IMR-90 (cell line): ENCODE data around the gene EPB41L2. TPM values are rescaled to one million over a fixed set of nuclear protein-coding genes. Genes with fewer than 3 reads are reported as not detected.
A peak's percentile ranks its signal among the peaks of the same experiment; 100 is the strongest.

ENCODE experiments used
- ATAC-seq: fragments of 200-7000 bp; cut with Tn5 transposase; 2 replicates; pipeline ENCODE4 v1.9.1; 2020; ENCODE audit warnings: low read depth, mild to moderate bottlenecking, moderate library complexity
- BruUV-seq: library from RNA; stranded (reverse); fragments of 400-500 nt; replicated peaks from 2 replicates; lab custom pipeline; 2021; lab: Mats Ljungman, UMichigan
- CTCF ChIA-PET: fragments of 300-600 bp; formaldehyde crosslinking; extraction: SDS; loops from one replicate; lab custom pipeline; 2021; ENCODE audit warnings: antibody characterized with exemption; lab: Yijun Ruan, JAX
- POLR2A ChIA-PET: fragments of 300-600 bp; sonication (Branson Sonifier 250); formaldehyde crosslinking; loops from one replicate; lab custom pipeline; 2022; ENCODE audit warnings: antibody characterized with exemption; ENCODE audit not compliant: unreplicated experiment; lab: Charles Lee
- DNase-seq: peaks from one replicate; pipeline ENCODE4 v3.0.0; 2013
- H2AFZ ChIP-seq: replicated peaks from 2 replicates; pipeline ENCODE3; 2013; ENCODE audit warnings: low read length, mild to moderate bottlenecking; ENCODE audit not compliant: poor library complexity
- H2AK5ac ChIP-seq: 2 replicates; pipeline ENCODE4 v1.6.1; 2013; ENCODE audit warnings: low read depth, low read length, inconsistent platforms
- H2AK9ac ChIP-seq: replicated peaks from 2 replicates; pipeline ENCODE3; 2013; ENCODE audit warnings: mild to moderate bottlenecking, low read depth, low read length, moderate library complexity; ENCODE audit not compliant: poor library complexity
- H2BK120ac ChIP-seq: 2 replicates; pipeline ENCODE4 v1.6.1; 2013; ENCODE audit warnings: low read depth, low read length, inconsistent platforms
- H2BK15ac ChIP-seq: 3 replicates; pipeline ENCODE4 v1.6.1; 2013; ENCODE audit warnings: low read depth, low read length, inconsistent platforms
- H2BK20ac ChIP-seq: 2 replicates; pipeline ENCODE4 v1.6.1; 2013; ENCODE audit warnings: low read depth, mild to moderate bottlenecking, inconsistent platforms, low read length, moderate library complexity
- H2BK5ac ChIP-seq: 2 replicates; pipeline ENCODE4 v1.6.1; 2013; ENCODE audit warnings: mild to moderate bottlenecking, low read depth, low read length, inconsistent platforms; ENCODE audit not compliant: poor library complexity, severe bottlenecking
- H3K14ac ChIP-seq: replicated peaks from 2 replicates; pipeline ENCODE4 v1.6.1; 2013; ENCODE audit warnings: low read depth, low read length, inconsistent platforms
- H3K18ac ChIP-seq: 2 replicates; pipeline ENCODE4 v1.6.1; 2013; ENCODE audit warnings: low read depth, low read length, control low read depth
- H3K23ac ChIP-seq: 2 replicates; pipeline ENCODE4 v1.6.1; 2013; ENCODE audit warnings: low read depth, low read length, inconsistent platforms
- H3K27ac ChIP-seq: 2 replicates; pipeline ENCODE4 v1.5.1; 2013; ENCODE audit warnings: mild to moderate bottlenecking, control low read depth, low read length; ENCODE audit not compliant: insufficient read depth
- H3K27me3 ChIP-seq: 2 replicates; pipeline ENCODE4 v1.6.1; 2013; ENCODE audit warnings: low read length; ENCODE audit not compliant: control insufficient read depth, insufficient read depth
- H3K36me3 ChIP-seq: 2 replicates; pipeline ENCODE4 v1.6.1; 2013; ENCODE audit warnings: low read length, mixed read lengths; ENCODE audit not compliant: control insufficient read depth, insufficient read depth
- H3K4ac ChIP-seq: 2 replicates; pipeline ENCODE4 v1.6.1; 2013; ENCODE audit warnings: low read depth, low read length, inconsistent platforms
- H3K4me1 ChIP-seq: 2 replicates; pipeline ENCODE4 v1.6.1; 2013; ENCODE audit warnings: low read length, mixed read lengths; ENCODE audit not compliant: control insufficient read depth, insufficient read depth
- H3K4me2 ChIP-seq: 2 replicates; pipeline ENCODE4 v1.6.1; 2013; ENCODE audit warnings: low read depth, mild to moderate bottlenecking, control low read depth, low read length, moderate library complexity
- H3K4me3 ChIP-seq: 2 replicates; pipeline ENCODE4 v1.5.1; 2013; ENCODE audit warnings: low read depth, mild to moderate bottlenecking, control low read depth, low read length, moderate library complexity; ENCODE audit not compliant: insufficient read depth
- H3K56ac ChIP-seq: 2 replicates; pipeline ENCODE4 v1.6.1; 2013; ENCODE audit warnings: low read length, inconsistent platforms; ENCODE audit not compliant: insufficient read depth; ENCODE audit errors: extremely low read depth
- H3K79me1 ChIP-seq, 2 experiments: 2 replicates each; pipeline ENCODE4 v1.6.1; 2013; ENCODE audit warnings: low read length in 2 of 2, inconsistent platforms in 1 of 2, low read depth in 1 of 2
- H3K9ac ChIP-seq: 2 replicates; pipeline ENCODE4 v1.6.1; 2013; ENCODE audit warnings: low read depth, low read length, control low read depth
- H3K9me1 ChIP-seq: 2 replicates; pipeline ENCODE4 v1.6.1; 2013; ENCODE audit warnings: low read length, inconsistent platforms; ENCODE audit not compliant: insufficient read depth
- H3K9me3 ChIP-seq: 2 replicates; pipeline ENCODE4 v1.6.1; 2013; ENCODE audit warnings: low read length; ENCODE audit not compliant: control insufficient read depth, insufficient read depth
- H4K20me1 ChIP-seq: 2 replicates; pipeline ENCODE4 v1.6.1; 2013; ENCODE audit warnings: low read length, inconsistent platforms; ENCODE audit not compliant: insufficient read depth
- H4K5ac ChIP-seq: 2 replicates; pipeline ENCODE4 v1.6.1; 2013; ENCODE audit warnings: mild to moderate bottlenecking, low read depth, low read length, control low read depth
- H4K8ac ChIP-seq, 2 experiments: 2 replicates each; pipeline ENCODE4 v1.6.1; 2013; ENCODE audit warnings: low read depth in 2 of 2, low read length in 2 of 2, control low read depth in 1 of 2, inconsistent platforms in 1 of 2
- H4K91ac ChIP-seq: 2 replicates; pipeline ENCODE4 v1.6.1; 2013; ENCODE audit warnings: low read depth, low read length, inconsistent platforms; ENCODE audit not compliant: insufficient read depth
- BHLHE40 ChIP-seq: fragments of 150-350 bp; IDR thresholded peaks from 2 replicates; pipeline ENCODE4 v1.6.1; 2016; ENCODE audit warnings: mild to moderate bottlenecking, low read depth, low read length
- CEBPB ChIP-seq: IDR thresholded peaks from 2 replicates; pipeline ENCODE4 v1.6.1; 2012; ENCODE audit warnings: low read depth, low read length, improper control_type of control experiment
- CHD1 ChIP-seq: IDR thresholded peaks from 2 replicates; pipeline ENCODE4 v1.6.1; 2012; ENCODE audit warnings: low read depth, low read length, improper control_type of control experiment
- CTCF ChIP-seq: conservative IDR thresholded peaks from 2 replicates; pipeline ENCODE4 v1.5.1; 2012; ENCODE audit warnings: mild to moderate bottlenecking, low read depth, low read length, improper control_type of control experiment
- ELK1 ChIP-seq: fragments of 150-350 bp; IDR thresholded peaks from 2 replicates; pipeline ENCODE4 v1.6.1; 2016; ENCODE audit warnings: low read depth, mild to moderate bottlenecking, low read length, moderate library complexity, borderline replicate concordance
- FOS ChIP-seq: fragments of 150-350 bp; IDR thresholded peaks from 2 replicates; pipeline ENCODE4 v1.6.1; 2016; ENCODE audit warnings: low read depth, low read length
- MAFK ChIP-seq: IDR thresholded peaks from 2 replicates; pipeline ENCODE4 v1.6.1; 2012; ENCODE audit warnings: low read depth, low read length, improper control_type of control experiment
- MAZ ChIP-seq: IDR thresholded peaks from 2 replicates; pipeline ENCODE4 v1.6.1; 2012; ENCODE audit warnings: low read depth, mild to moderate bottlenecking, low read length, improper control_type of control experiment, moderate library complexity, borderline replicate concordance
- MXI1 ChIP-seq: IDR thresholded peaks from 2 replicates; pipeline ENCODE4 v1.6.1; 2012; ENCODE audit warnings: low read depth, mild to moderate bottlenecking, low read length, moderate library complexity, borderline replicate concordance
- NFE2L2 ChIP-seq: fragments of 150-350 bp; IDR thresholded peaks from 2 replicates; pipeline ENCODE4 v1.6.1; 2016; ENCODE audit warnings: low read depth, mild to moderate bottlenecking, low read length
- RCOR1 ChIP-seq: IDR thresholded peaks from 2 replicates; pipeline ENCODE4 v1.6.1; 2012; ENCODE audit warnings: mild to moderate bottlenecking, low read length, improper control_type of control experiment; ENCODE audit not compliant: insufficient replicate concordance
- RFX5 ChIP-seq: IDR thresholded peaks from 2 replicates; pipeline ENCODE4 v1.8.0; 2012; ENCODE audit warnings: low read depth, mild to moderate bottlenecking, low read length, moderate library complexity
- SMC3 ChIP-seq: fragments of 150-350 bp; IDR thresholded peaks from 2 replicates; pipeline ENCODE4 v1.6.1; 2016; ENCODE audit warnings: low read depth, mild to moderate bottlenecking, antibody characterized with exemption, low read length, moderate library complexity
- USF2 ChIP-seq: fragments of 150-350 bp; IDR thresholded peaks from 2 replicates; pipeline ENCODE4 v1.6.1; 2017; ENCODE audit warnings: mild to moderate bottlenecking, antibody characterized with exemption, low read length, low read depth
- WGBS, 2 experiments: methylation state at CpG; one replicate each; pipeline versions ENCODE4 v1.1.5 to v1.1.7; 2013; ENCODE audit warnings: missing lambda C conversion rate in 2 of 2; ENCODE audit not compliant: insufficient read length in 1 of 2; ENCODE audit errors: extremely low coverage in 2 of 2; 5-methylcytosine and 5-hydroxymethylcytosine counted together
- dilution Hi-C: fragments of 300-500 bp; cut with HindIII; formaldehyde crosslinking; loops from one replicate; pipeline ENCODE4 v1.14.3; 2018; ENCODE audit warnings: low sequenced_read_pairs; ENCODE audit not compliant: unreplicated experiment
- in situ Hi-C: fragments of 300-500 bp; cut with MboI; formaldehyde crosslinking; loops from 3 replicates; pipeline ENCODE4 v1.14.3; 2019; ENCODE audit warnings: low sequenced_read_pairs, inconsistent platforms, mixed read lengths
- intact Hi-C: fragments of 100-400 bp; cut with micrococcal nuclease; formaldehyde crosslinking; loops from 2 replicates; pipeline ENCODE4 v1.10.0; 2022
- polyA plus RNA-seq, 3 experiments: library from polyadenylated mRNA; depleted of rRNA; stranded (reverse); fragments of >200 nt; gene quantifications; 2 replicates each; pipeline ENCODE4 v1.2.3, GENCODE V29; 2012; ENCODE audit warnings: low replicate concordance in 1 of 3
- total RNA-seq: library from RNA; depleted of rRNA; stranded (reverse); fragments of >200 nt; gene quantifications from 2 replicates; pipeline ENCODE4 v1.2.3, GENCODE V29; 2012

Gene EPB41L2
- total and polyA plus RNA-seq, 2 of the 4 experiments (the other 2 are of a cell fraction), result 85.7 to 99.8 TPM

- in situ Hi-C loops, result no loop called here
- Histone ChIP-seq H2BK15ac (no peak overlapping the region), H2BK5ac (no peak overlapping the region), H3K79me1 (peaks cover 3 to 29% of the 10 kb centered on the region in 2 experiments; a peak in 2 of 4 replicates), H3K27me3 (no peaks in the 10 kb centered on the region), H2AK5ac (no peak overlapping the region; the same call in 1 of the 2 replicates), H3K4me2 (peak overlapping the region; percentile 49; the same call in 1 of the 2 replicates), H4K5ac (no peak overlapping the region), H3K23ac (no peak overlapping the region), H3K36me3 (peaks cover 15% of the 10 kb centered on the region), H2BK20ac (no peak overlapping the region; the same call in 1 of the 2 replicates), H4K91ac (no peak overlapping the region), H2AFZ (no peak overlapping the region), H3K9ac (no peak overlapping the region), H3K4me1 (peaks cover 15% of the 10 kb centered on the region), H2BK120ac (no peak overlapping the region), H3K4ac (0 out of 2 replicates have a peak overlapping the region, but pooled peaks have one; percentile 13), H2AK9ac (peak overlapping the region; percentile 31), H4K8ac (no peak overlapping the region), H3K18ac (no peak overlapping the region), H3K9me1 (peaks cover 20% of the 10 kb centered on the region), H3K9me3 (no peaks in the 10 kb centered on the region), H3K14ac (no peak overlapping the region; the same call in 1 of the 2 replicates), H3K27ac (no peak overlapping the region), H4K20me1 (peaks cover 12% of the 10 kb centered on the region; the same call in 1 of the 2 replicates), H3K56ac (no peak overlapping the region), H3K4me3 (no peak overlapping the region)
- intact Hi-C loops, result no loop called here
- ChIA-PET CTCF (interaction anchor here (0.6 kb wide), 2 partner anchors 25 to 160 kb away, joined by 3 read pairs; no protein-coding TSS in a partner anchor), POLR2A (no interaction called here)
- peak; percentile 77 for ATAC-seq
- dilution Hi-C loops, result no loop called here
- no TSS peak for BruUV-seq
- DNase-seq, result peak; percentile 73
- 80% methylated on average over 1 of the region's 5 CpGs; no CpG with 5 or more reads in 1 of the 2 experiments for WGBS, 2 experiments
- TF ChIP-seq BHLHE40 (no peak), CTCF (0 out of 2 replicates have a peak, but pooled peaks have one; percentile 1), SMC3 (no peak), NFE2L2 (no peak), MAZ (no peak), CHD1 (no peak), USF2 (no peak), ELK1 (no peak), MAFK (no peak), RCOR1 (peak; percentile 38), CEBPB (no peak), MXI1 (no peak), FOS (no peak; the same call in 1 of the 2 replicates), RFX5 (no peak)
These were observed 209.4 kb downstream of the EPB41L2 start for GRCh38 chr6:130853555-130854183.
